ENCODE data around the gene EZR. TPM values are rescaled to one million over a fixed set of nuclear protein-coding genes. Genes with fewer than 3 reads are reported as not detected.

The EZR gene
- total and polyA plus RNA-seq, 9 of the 15 experiments (the other 6 are each of a cell fraction or from before 2014, with no cell fraction given), result 36.5 to 162 (median 104) TPM

GRCh38 chr6:158718461-158719046, 100.6 kb downstream of the EZR start (continued):
- TF ChIP-seq TRIM28 (IDR thresholded peaks at IDR 0.05) (no peak), SMC3 (conservative IDR thresholded peaks at IDR 0.05; ENCODE audit: insufficient read depth, low read depth, low read length) (peak; percentile 70), ESRRA (IDR thresholded peaks at IDR 0.05; ENCODE audit: borderline replicate concordance, low read depth) (no peak), MYBL2 (IDR thresholded peaks at IDR 0.05; ENCODE audit: low read depth) (no peak), MYBL2 (CRISPR knock-in tag; IDR thresholded peaks at IDR 0.05; ENCODE audit: borderline replicate concordance) (no peak), MBD2 (IDR thresholded peaks at IDR 0.05; ENCODE audit: borderline replicate concordance, low read depth) (no peak), TCF7 (IDR thresholded peaks at IDR 0.05; ENCODE audit: borderline replicate concordance) (no peak), MXD1 (CRISPR knock-in tag; IDR thresholded peaks at IDR 0.05; ENCODE audit: borderline replicate concordance, poor library complexity, severe bottlenecking) (no peak), ZNF584 (CRISPR knock-in tag; IDR thresholded peaks at IDR 0.05; ENCODE audit: low read depth) (no peak), REST (IDR thresholded peaks at IDR 0.05; ENCODE audit: borderline replicate concordance) (peak; percentile 64; the same call in 1 of the 2 replicates), REST (CRISPR knock-in tag; IDR thresholded peaks at IDR 0.05; ENCODE audit: low read depth) (no peak), EP400 (IDR thresholded peaks at IDR 0.05) (no peak), PYGO2 (tag; IDR thresholded peaks at IDR 0.05) (no peak), RAD21 (CRISPR knock-in tag; conservative IDR thresholded peaks at IDR 0.05 in 1 of 2, IDR thresholded peaks at IDR 0.05 in 1 of 2) (peak; percentile 67 to 88), ZBTB2 (IDR thresholded peaks at IDR 0.05) (no peak), DNMT1 (IDR thresholded peaks at IDR 0.05) (no peak), ZNF586 (CRISPR knock-in tag; conservative IDR thresholded peaks at IDR 0.05) (no peak), ZNF224 (CRISPR knock-in tag; IDR thresholded peaks at IDR 0.05) (no peak), EHMT2 (IDR thresholded peaks at IDR 0.05) (no peak), SNAPC5 (CRISPR knock-in tag; IDR thresholded peaks at IDR 0.05) (no peak)
